Kidney epithelial cell (primary cell): Measurements from ENCODE around the gene NHSL1. TPM values are rescaled to one million over a fixed set of nuclear protein-coding genes. Genes with fewer than 3 reads are reported as not detected.

Source experiments
- DNase-seq: peaks from one replicate; pipeline ENCODE4 v3.0.0-alpha.2; 2010; ENCODE audit warnings: low read depth
- H3K27me3 ChIP-seq: 2 replicates; pipeline ENCODE4 v1.6.0; 2011; ENCODE audit warnings: low read length; ENCODE audit not compliant: control insufficient read depth, insufficient read depth
- H3K36me3 ChIP-seq: 2 replicates; pipeline ENCODE4 v1.5.1; 2011; ENCODE audit warnings: low read length; ENCODE audit not compliant: control insufficient read depth, insufficient read depth
- H3K4me3 ChIP-seq: 2 replicates; pipeline ENCODE4 v1.5.1; 2011; ENCODE audit warnings: low read depth, mild to moderate bottlenecking, control low read depth, low read length
- total RNA-seq: library from RNA; depleted of rRNA; stranded (reverse); fragments of >200 nt; gene quantifications from 2 replicates; pipeline ENCODE4 v1.2.3, GENCODE V29; 2015
- TF ChIP-seq, protein P1 (sequence below): IDR thresholded peaks from 2 replicates; pipeline ENCODE4 v1.5.1; 2011; ENCODE audit warnings: mild to moderate bottlenecking, moderate library complexity, low read length, control low read depth, inconsistent platforms; ENCODE audit not compliant: insufficient read depth, poor library complexity, severe bottlenecking

The NHSL1 gene
- total RNA-seq, 1 donor from 2014 or later: 11.5 TPM

DNA sequence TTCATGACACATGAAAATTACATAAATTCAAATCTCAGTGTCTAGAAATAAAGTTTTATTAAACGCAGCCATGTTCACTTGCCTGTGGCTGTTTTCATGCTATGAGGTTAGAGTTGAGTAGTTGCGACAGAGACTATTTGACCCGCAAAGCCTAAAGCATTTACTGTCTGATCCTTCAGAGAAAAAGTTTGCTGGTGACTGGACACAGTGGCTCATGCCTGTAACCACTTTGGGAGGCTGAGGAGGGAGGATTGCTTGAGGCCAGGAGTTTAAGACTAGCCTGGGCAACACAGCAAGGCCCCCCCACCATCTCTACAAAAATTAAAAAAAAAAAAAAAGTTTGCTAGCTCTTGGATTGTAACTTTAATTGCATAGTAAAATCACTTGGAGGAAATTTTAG, 112.4 kb downstream of the NHSL1 start:
- H3K27me3 ChIP-seq: no peaks in the 10 kb centered on the region
- DNase-seq: no peak
- H3K36me3 ChIP-seq: no peaks in the 10 kb centered on the region
- H3K4me3 ChIP-seq: no peak overlapping the region
- TF ChIP-seq, protein P1, sequence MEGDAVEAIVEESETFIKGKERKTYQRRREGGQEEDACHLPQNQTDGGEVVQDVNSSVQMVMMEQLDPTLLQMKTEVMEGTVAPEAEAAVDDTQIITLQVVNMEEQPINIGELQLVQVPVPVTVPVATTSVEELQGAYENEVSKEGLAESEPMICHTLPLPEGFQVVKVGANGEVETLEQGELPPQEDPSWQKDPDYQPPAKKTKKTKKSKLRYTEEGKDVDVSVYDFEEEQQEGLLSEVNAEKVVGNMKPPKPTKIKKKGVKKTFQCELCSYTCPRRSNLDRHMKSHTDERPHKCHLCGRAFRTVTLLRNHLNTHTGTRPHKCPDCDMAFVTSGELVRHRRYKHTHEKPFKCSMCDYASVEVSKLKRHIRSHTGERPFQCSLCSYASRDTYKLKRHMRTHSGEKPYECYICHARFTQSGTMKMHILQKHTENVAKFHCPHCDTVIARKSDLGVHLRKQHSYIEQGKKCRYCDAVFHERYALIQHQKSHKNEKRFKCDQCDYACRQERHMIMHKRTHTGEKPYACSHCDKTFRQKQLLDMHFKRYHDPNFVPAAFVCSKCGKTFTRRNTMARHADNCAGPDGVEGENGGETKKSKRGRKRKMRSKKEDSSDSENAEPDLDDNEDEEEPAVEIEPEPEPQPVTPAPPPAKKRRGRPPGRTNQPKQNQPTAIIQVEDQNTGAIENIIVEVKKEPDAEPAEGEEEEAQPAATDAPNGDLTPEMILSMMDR: no peak

GRCh38 chr6:138383776-138384175, 115.5 kb downstream of the NHSL1 start:
- H3K4me3 ChIP-seq: no peak overlapping the region
- no peaks in the 10 kb centered on the region for H3K36me3 ChIP-seq
- H3K27me3 ChIP-seq: no peaks in the 10 kb centered on the region
- no peak for DNase-seq
- TF ChIP-seq, protein P1: no peak

DNA sequence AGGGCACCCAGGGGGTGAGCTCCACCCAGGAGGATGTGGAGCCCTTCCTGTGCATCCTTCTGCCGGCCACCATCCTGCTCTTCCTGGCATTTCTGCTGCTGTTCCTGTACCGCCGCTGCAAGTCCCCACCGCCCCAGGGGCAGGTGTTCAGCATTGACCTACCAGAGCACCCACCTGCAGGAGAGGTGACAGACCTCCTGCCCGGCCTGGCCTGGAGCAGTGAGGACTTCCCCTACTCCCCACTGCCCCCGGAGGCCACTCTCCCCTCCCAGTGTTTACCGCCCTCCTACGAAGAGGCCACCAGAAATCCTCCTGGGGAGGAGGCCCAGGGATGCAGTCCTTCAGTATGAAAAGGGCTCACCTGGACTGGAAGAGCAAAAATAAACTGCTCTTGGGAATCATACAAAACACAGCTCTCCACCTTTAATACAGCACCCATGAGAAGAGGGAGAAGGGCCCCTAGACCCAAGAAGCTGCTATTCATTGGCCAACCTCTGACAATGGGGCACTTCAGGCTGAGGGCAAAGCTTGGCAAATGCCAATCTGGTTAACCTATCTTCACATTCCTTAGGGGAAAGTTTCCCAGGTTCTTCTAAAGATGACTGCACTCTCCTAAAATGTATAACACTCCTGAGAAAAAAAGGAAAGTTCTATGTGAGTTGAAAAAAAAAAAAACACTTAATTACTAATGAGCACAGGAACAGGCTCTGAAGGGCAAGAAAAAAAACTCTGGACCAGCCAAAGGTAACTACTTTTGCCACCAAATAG, 116.6 kb downstream of the NHSL1 start:
- Histone ChIP-seq H3K27me3 (no peaks in the 10 kb centered on the region), H3K36me3 (no peaks in the 10 kb centered on the region), H3K4me3 (no peak overlapping the region)
- TF ChIP-seq, protein P1: no peak
- DNase-seq: no peak

DNA sequence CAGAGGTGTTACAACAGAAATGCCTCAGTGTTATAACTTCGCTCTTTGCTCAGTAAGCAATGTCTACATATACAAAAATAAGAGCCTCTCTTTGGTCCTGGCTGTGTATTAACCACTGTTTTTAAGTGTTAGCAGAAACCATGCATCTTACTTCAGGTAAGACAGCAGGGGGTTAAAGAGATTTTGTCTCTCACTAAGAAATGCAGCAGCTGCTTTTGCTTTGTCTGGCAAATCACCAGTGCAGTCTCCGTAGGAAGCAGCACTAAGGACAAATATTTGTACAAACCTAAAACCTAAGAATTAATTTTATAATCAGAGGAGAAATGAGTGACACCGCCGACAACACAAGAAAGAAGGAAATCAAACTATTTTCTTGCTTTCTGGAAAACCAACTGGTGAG, 120.8 kb downstream of the NHSL1 start:
- Histone ChIP-seq H3K4me3 (no peak overlapping the region), H3K36me3 (no peaks in the 10 kb centered on the region), H3K27me3 (no peaks in the 10 kb centered on the region)
- TF ChIP-seq, protein P1: no peak
- no peak for DNase-seq

DNA sequence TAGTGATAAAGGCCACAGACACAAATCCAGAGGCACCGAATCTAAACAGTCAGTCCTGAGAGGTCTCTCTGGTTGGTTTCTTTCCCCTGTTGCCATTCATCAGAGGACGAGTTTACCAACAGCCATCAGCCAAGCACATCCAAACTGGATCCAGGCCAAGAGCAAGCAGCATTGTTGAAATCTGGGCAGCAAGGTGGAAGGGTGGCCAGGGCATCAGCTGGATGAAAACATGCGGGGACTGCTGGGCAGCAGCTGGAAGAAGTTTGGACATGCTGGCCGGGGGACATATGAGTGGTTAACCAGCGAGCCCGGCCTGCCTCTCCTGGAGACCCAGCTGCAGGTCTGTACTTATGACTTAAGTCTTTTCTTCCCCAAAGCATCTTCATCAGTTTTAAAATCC, 121.5 kb downstream of the NHSL1 start, which contains the start of gene SMIM28:
TSS of gene SMIM28 (plus strand) at position 62 of the 400 bp plus-strand sequence. CDS start at position 230, 168 bp downstream.
- no peak within 1 kb of the TSS for H3K4me3 ChIP-seq
- H3K27me3 ChIP-seq: no peaks in the 10 kb centered on the region
- DNase-seq: no peak
- no peaks in the 10 kb centered on the region for H3K36me3 ChIP-seq
- TF ChIP-seq, protein P1: no peak

DNA sequence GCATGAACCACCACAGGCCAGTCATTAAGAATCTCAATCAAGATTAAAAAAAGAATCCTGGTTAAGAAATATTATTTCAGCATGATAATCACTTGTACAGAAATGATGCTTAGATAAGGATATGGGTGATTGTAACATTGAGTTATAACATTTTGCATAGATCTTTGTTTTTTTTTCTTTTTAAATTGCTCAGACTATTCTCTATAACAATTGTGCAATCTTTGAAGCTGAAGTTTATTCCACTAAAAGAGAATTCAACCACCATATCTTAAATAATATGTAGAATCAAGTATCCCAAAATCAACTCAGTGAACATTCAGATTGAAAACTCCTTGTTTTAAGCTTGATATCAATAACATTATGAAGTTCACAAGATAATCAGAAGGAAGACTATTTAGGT, 122.3 kb downstream of the NHSL1 start:
- Histone ChIP-seq H3K4me3 (no peak overlapping the region), H3K27me3 (no peaks in the 10 kb centered on the region), H3K36me3 (no peaks in the 10 kb centered on the region)
- TF ChIP-seq, protein P1: no peak
- DNase-seq: no peak
